ENCODE data around the gene RSAD2. TPM values are rescaled to one million over a fixed set of nuclear protein-coding genes. Genes with fewer than 3 reads are reported as not detected.

Gene RSAD2
- total and polyA plus RNA-seq, 9 of the 15 experiments (the other 6 are each of a cell fraction or from before 2014, with no cell fraction given): 0.15 to 1.4 (median 0.28) TPM

DNA sequence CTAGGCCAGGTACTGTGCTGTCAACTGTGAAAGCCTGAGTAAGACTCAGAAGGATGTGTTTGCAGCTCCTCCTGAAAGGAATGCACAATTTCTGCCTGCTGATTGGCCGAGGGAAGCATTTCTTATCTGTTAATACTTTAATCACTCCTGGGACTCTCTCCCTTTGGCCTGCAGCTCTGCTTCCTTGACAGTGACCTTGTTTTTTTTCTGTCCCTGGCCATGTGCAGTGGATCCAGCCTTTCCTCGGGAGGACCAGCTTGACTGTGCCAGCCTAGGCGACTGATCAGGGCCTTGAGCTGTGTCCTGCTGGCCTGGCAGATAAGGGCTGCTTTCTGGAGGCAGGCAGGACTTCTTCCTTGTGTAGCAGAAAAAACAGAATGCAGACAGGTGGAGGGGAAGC is 49.6 kb downstream of the RSAD2 start:
- FAIRE-seq: no peak
- Histone ChIP-seq H3K4me3 (no peak overlapping the region), H3K9ac (ENCODE audit: insufficient read depth in 1 of 2, low read depth in 2 of 2, low read length in 2 of 2) (peak overlapping the region in 1 of 2 experiments; percentile 7; a peak in 1 of 4 replicates), H3K27me3 (ENCODE audit: control insufficient read depth in 2 of 2, insufficient read depth in 2 of 2, low read length in 2 of 2) (no peaks in the 10 kb centered on the region), H3K9me1 (ENCODE audit: control insufficient read depth, insufficient read depth, low read length) (peaks cover 3% of the 10 kb centered on the region), H3K4me2 (ENCODE audit: insufficient read depth, low read length) (no peak overlapping the region), H3K79me2 (ENCODE audit: control insufficient read depth, insufficient read depth, low read length) (no peaks in the 10 kb centered on the region), H2AFZ (ENCODE audit: low read depth, low read length) (peak overlapping the region; percentile 6; the same call in 1 of the 2 replicates), H3K27ac (ENCODE audit: extremely low read depth, low read depth, low read length) (no peak overlapping the region), H3K4me1 (replicated peaks in 1 of 2; ENCODE audit: control insufficient read depth in 2 of 2, insufficient read depth in 2 of 2, low read length in 2 of 2) (peaks cover 0 to 4% of the 10 kb centered on the region in 2 experiments; a peak in 1 of 5 replicates), H3K36me3 (ENCODE audit: control insufficient read depth, insufficient read depth, low read length) (no peaks in the 10 kb centered on the region), H4K20me1 (replicated peaks; ENCODE audit: control insufficient read depth, insufficient read depth, low read length) (peaks cover 12% of the 10 kb centered on the region; the same call in 1 of the 2 replicates), H3K9me3 (replicated peaks; ENCODE audit: control insufficient read depth, insufficient read depth, low read depth, low read length) (no peaks in the 10 kb centered on the region)
- DNase-seq (ENCODE audit: extremely low read depth in 1 of 4, low spot score in 3 of 4): peak in 1 of 4 experiments; percentile 17
- BruUV-seq (replicated peaks): no TSS peak
- ChIA-PET CTCF (ENCODE audit: low intra/inter-chr PET ratio) (no interaction called here), POLR2A (interaction anchor here (1.1 kb wide), 1 partner anchor 8 kb away, joined by 4 read pairs; no protein-coding TSS in a partner anchor)
- in situ Hi-C loops (cut with MboI): no loop called here
- TF ChIP-seq ZNF551 (CRISPR knock-in tag; IDR thresholded peaks at IDR 0.05): no peak
- no peak for TF ChIP-seq MAX (CRISPR knock-in tag; IDR thresholded peaks at IDR 0.05)
- TF ChIP-seq, protein P1, sequence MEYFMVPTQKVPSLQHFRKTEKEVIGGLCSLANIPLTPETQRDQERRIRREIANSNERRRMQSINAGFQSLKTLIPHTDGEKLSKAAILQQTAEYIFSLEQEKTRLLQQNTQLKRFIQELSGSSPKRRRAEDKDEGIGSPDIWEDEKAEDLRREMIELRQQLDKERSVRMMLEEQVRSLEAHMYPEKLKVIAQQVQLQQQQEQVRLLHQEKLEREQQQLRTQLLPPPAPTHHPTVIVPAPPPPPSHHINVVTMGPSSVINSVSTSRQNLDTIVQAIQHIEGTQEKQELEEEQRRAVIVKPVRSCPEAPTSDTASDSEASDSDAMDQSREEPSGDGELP (CRISPR knock-in tag; IDR thresholded peaks at IDR 0.05; ENCODE audit: borderline replicate concordance): no peak
- no peak for TF ChIP-seq CTCFL (IDR thresholded peaks at IDR 0.05; ENCODE audit: borderline replicate concordance, insufficient read depth, low read depth, low read length, poor library complexity, severe bottlenecking)
- TF ChIP-seq, protein P2, sequence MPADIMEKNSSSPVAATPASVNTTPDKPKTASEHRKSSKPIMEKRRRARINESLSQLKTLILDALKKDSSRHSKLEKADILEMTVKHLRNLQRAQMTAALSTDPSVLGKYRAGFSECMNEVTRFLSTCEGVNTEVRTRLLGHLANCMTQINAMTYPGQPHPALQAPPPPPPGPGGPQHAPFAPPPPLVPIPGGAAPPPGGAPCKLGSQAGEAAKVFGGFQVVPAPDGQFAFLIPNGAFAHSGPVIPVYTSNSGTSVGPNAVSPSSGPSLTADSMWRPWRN (IDR thresholded peaks at IDR 0.05; ENCODE audit: low read depth): no peak
- TF ChIP-seq BHLHE40 (IDR thresholded peaks at IDR 0.05; ENCODE audit: low read length): no peak
- no peak for TF ChIP-seq ZNF143 (CRISPR knock-in tag; IDR thresholded peaks at IDR 0.05)
- TF ChIP-seq ZKSCAN3 (CRISPR knock-in tag; IDR thresholded peaks at IDR 0.05): no peak
- no peak for TF ChIP-seq ZNF77 (CRISPR knock-in tag; IDR thresholded peaks at IDR 0.05)
- no peak for TF ChIP-seq LARP7 (IDR thresholded peaks at IDR 0.05)
- TF ChIP-seq ZBTB1 (CRISPR knock-in tag; IDR thresholded peaks at IDR 0.05; ENCODE audit: borderline replicate concordance, low read depth): no peak
- ATAC-seq: peak; percentile 19; the same call in 2 of the 3 replicates
- 20% methylated on average over 3 of the region's 3 CpGs for WGBS (ENCODE audit: insufficient coverage, low coverage, missing lambda C conversion rate)
- intact Hi-C loops (cut with micrococcal nuclease): no loop called here
